Psoas muscle (tissue), 8 donors: ENCODE measurements around the gene PACS2. TPM values are rescaled to one million over a fixed set of nuclear protein-coding genes. Genes with fewer than 3 reads are reported as not detected.

ENCODE experiments used
- ATAC-seq, 4 donors: fragments of 200-7000 bp; cut with Tn5 transposase; one replicate each; pipeline ENCODE4 v1.9.1; 2020; ENCODE audit warnings: moderate library complexity in 3 of 4, mild to moderate bottlenecking in 2 of 4
- DNase-seq, 2 donors: peaks; one replicate each; pipeline ENCODE4 v3.0.0-alpha.2; 2020
- H3K27ac ChIP-seq: fragments of 200-600 bp; one replicate; pipeline ENCODE4 v1.8.0; 2022
- H3K27me3 ChIP-seq, 3 donors: fragments of 200-600 bp in 1 of 3; one replicate each; pipeline versions ENCODE4 v1.6.1 to v1.8.0; 2013 to 2022; ENCODE audit warnings: low read length in 2 of 3, mild to moderate bottlenecking in 2 of 3, moderate library complexity in 1 of 3; ENCODE audit not compliant: insufficient read depth in 3 of 3
- H3K36me3 ChIP-seq, 2 donors: fragments of 200-600 bp in 1 of 2; one replicate each; pipeline versions ENCODE4 v1.6.1 to v1.8.0; 2013 to 2022; ENCODE audit warnings: low read depth in 1 of 2, mild to moderate bottlenecking in 1 of 2, moderate library complexity in 1 of 2; ENCODE audit not compliant: insufficient read depth in 1 of 2
- H3K4me1 ChIP-seq: fragments of 200-600 bp; one replicate; pipeline ENCODE4 v1.8.0; 2022
- H3K4me3 ChIP-seq: fragments of 200-600 bp; one replicate; pipeline ENCODE4 v1.8.0; 2022; ENCODE audit warnings: mild to moderate bottlenecking
- H3K9me3 ChIP-seq: fragments of 200-600 bp; one replicate; pipeline ENCODE4 v1.8.0; 2022
- CTCF ChIP-seq: fragments of 200-600 bp; IDR thresholded peaks from one replicate; pipeline ENCODE4 v1.8.0; 2022; ENCODE audit warnings: antibody characterized with exemption
- WGBS, 3 donors: extraction: QIAGEN DNeasy Blood & Tissue Kit; methylation state at CpG; one replicate each; pipeline versions ENCODE4 v1.1.6 to v1.1.7; 2013; 5-methylcytosine and 5-hydroxymethylcytosine counted together
- intact Hi-C, 2 donors: fragments of 100-400 bp; cut with DNase I; formaldehyde crosslinking; loops; one replicate each; pipeline versions ENCODE4 v1.11.0 to v1.14.2; 2022
- polyA plus RNA-seq, 3 donors: library from polyadenylated mRNA; stranded (reverse); fragments of 200-250 nt; gene quantifications; one replicate each; pipeline ENCODE4 v1.2.3, GENCODE V29; 2013
- total RNA-seq, 4 donors: library from RNA; stranded (reverse); fragmentation: NEBNext Ultra II Directional in 2 of 4; extraction: Animal tissue kit (Norgen Biotek cat#: 25700) in 2 of 4; gene quantifications; one replicate each; pipeline versions ENCODE4 v1.2.1 to v1.2.4, GENCODE V29; 2021 to 2023
- donor health status: healthy with polysubstance abuse.
- donor health status: DM: no; HTN: no; CAD: no; lungs with moderate emphysema.
- donor health status: Bipolar disorder and iron deficiency.
- donor health status: healthy.
- donor health status: DM: yes; HTN: yes; CAD: no.
- donor health status: DM: no; HTN: no; CAD: no.
- donor health status: DM: no; HTN: no; CAD: no.
- donor health status: DM: yes; HTN: yes; CAD: no.

PACS2 gene
- total and polyA plus RNA-seq, 7 donors, result 57.1 to 83.1 (median 72.8) TPM

GRCh38 chr14:105365101-105365500 is 50.6 kb downstream of the PACS2 start:
- WGBS, 3 donors, result 90 to 95% (median 94%) methylated on average over 11 of the region's 11 CpGs
- no peaks in the 10 kb centered on the region for H3K27me3 ChIP-seq
- DNase-seq (no peak), ATAC-seq (peak in 1 of 4 donors; percentile 9)
- no peak overlapping the region for H3K4me3 ChIP-seq
- intact Hi-C loops, result no loop called here
- H3K27ac ChIP-seq, result no peak overlapping the region
- peaks cover 0 to 35% of the 10 kb centered on the region in 2 donors for H3K36me3 ChIP-seq
- no peaks in the 10 kb centered on the region for H3K4me1 ChIP-seq
- H3K9me3 ChIP-seq, result no peaks in the 10 kb centered on the region
- no peak for TF ChIP-seq CTCF

DNA sequence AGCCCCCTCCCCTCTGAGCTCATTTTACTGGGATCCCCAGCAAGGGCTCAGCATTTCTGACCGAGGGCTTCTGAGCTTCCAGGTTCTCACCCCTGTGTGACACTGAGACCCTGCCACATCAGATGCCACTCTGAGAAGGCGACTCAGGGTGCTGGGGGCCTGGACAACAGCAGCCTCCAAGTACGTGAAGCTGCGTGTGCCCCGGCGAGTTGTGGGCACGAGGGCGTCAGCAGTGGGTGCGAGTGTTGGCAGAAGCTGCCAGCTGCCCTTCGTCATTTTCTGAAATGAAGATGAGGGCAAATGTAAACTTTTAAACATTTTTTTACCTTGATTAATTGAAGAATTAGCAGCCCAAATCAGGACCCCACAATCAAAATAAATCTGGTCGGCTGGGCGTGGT is 51.1 kb downstream of the PACS2 start:
- no peak for ATAC-seq

GRCh38 chr14:105366386-105367074 is 52.0 kb downstream of the PACS2 start:
- peak in 1 of 2 donors; percentile 42 for DNase-seq

More for the DNA sequence above, 51.1 kb downstream of the PACS2 start:
- Histone ChIP-seq H3K27ac (no peak overlapping the region), H3K4me1 (no peaks in the 10 kb centered on the region), H3K9me3 (no peaks in the 10 kb centered on the region), H3K4me3 (no peak overlapping the region), H3K36me3 (peaks cover 0 to 39% of the 10 kb centered on the region in 2 donors), H3K27me3 (no peaks in the 10 kb centered on the region)
- TF ChIP-seq CTCF, result no peak
- WGBS, 3 donors, result 94 to 97% (median 96%) methylated on average over 12 of the region's 12 CpGs
- intact Hi-C loops, result no loop called here
- DNase-seq, result no peak

DNA sequence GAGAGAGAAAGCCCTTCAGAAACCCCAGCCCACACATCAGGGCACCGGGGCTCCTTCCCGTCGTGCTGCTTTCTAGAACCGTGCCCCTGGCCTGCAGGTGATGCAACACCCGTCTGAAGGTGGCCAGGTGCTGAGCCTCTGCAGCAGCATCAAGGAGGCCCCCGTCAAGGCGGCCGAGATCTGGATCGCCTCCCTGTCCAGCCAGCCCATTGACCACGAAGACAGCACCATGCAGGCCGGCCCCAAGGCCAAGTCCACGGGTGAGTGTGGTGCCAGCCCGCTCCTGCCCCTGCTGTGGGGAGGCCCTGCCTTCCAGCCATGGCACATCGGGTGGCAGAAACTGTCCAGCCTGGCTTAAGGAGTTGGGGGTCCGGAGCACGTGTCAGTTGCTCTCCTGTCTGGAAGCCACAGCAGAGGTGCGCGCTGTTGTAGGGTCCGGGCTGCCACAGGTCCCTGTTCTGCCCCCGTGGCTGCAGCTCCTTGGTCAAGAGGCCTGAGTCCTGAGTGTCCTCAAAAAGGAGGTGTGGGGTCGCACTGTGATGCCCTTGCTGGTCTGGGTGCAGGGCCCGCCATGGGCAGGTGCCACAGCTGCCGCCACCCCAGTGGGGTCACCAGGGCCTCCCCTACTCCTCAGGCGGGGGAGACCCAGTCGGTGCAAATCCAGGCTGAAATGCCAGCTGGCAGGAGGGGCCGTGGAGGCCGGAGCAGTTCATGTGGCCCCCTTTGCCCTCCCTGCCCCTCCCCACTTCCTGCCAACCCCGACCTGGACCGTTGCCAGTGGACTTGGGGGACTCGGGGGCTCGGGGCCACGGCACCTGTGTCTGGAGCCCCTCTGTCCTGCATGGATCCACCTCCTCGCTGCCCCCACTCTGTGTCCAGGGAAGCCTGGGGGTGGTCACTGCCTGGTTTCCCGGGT is 52.8 kb downstream of the PACS2 start:
- TF ChIP-seq CTCF, result no peak
- intact Hi-C loops, result no loop called here
- 90 to 93% (median 91%) methylated on average over 31 to 34 of the region's 34 CpGs for WGBS, 3 donors

More at GRCh38 chr14:105366386-105367074, 52.0 kb downstream of the PACS2 start:
- ATAC-seq, result no peak
- H3K4me1 ChIP-seq, result no peaks in the 10 kb centered on the region
- no peaks in the 10 kb centered on the region for H3K27me3 ChIP-seq
- 89 to 92% (median 90%) methylated on average over 23 of the region's 23 CpGs for WGBS, 3 donors
- intact Hi-C loops, result no loop called here
- H3K9me3 ChIP-seq, result no peaks in the 10 kb centered on the region
- H3K36me3 ChIP-seq, result peaks cover 0 to 34% of the 10 kb centered on the region in 2 donors
- TF ChIP-seq CTCF, result no peak
- H3K4me3 ChIP-seq, result no peak overlapping the region
- H3K27ac ChIP-seq, result no peak overlapping the region

More for the DNA sequence above, 52.8 kb downstream of the PACS2 start:
- H3K27me3 ChIP-seq, result no peaks in the 10 kb centered on the region
- no peak for DNase-seq
- H3K4me1 ChIP-seq, result no peaks in the 10 kb centered on the region
- ATAC-seq, result no peak
- H3K27ac ChIP-seq, result no peak overlapping the region
- H3K4me3 ChIP-seq, result no peak overlapping the region
- H3K36me3 ChIP-seq, result peaks cover 0 to 41% of the 10 kb centered on the region in 2 donors
- no peaks in the 10 kb centered on the region for H3K9me3 ChIP-seq
